Measurements from ENCODE around the gene HM13. TPM values are rescaled to one million over a fixed set of nuclear protein-coding genes. Genes with fewer than 3 reads are reported as not detected.

HM13 gene
- total RNA-seq, 1 experiment from 2014 or later, result 183 TPM

- Histone ChIP-seq H4K20me1 (ENCODE audit: insufficient read depth) (no peaks in the 10 kb centered on the region), H3K79me2 (ENCODE audit: insufficient read depth, low read length) (0 out of 2 replicates have a peak, but pooled peaks cover 7% of the 10 kb centered on the region), H3K4me3 (replicated peaks in 1 of 2; ENCODE audit: low read depth in 1 of 2, low read length in 2 of 2) (no peak overlapping the region), H3K36me3 (ENCODE audit: control insufficient read depth in 1 of 2, insufficient read depth in 2 of 2, low read length in 2 of 2) (no peaks in the 10 kb centered on the region), H3K9me3 (ENCODE audit: control insufficient read depth in 1 of 2, insufficient read depth in 1 of 2, low read depth in 1 of 2, low read length in 2 of 2) (no peaks in the 10 kb centered on the region), H3K27ac (ENCODE audit: low read depth, low read length) (peak overlapping the region; percentile 20; the same call in 1 of the 2 replicates), H3K27me3 (ENCODE audit: insufficient read depth, low read length) (no peaks in the 10 kb centered on the region), H2AFZ (ENCODE audit: low read depth, low read length, poor library complexity, severe bottlenecking) (no peak overlapping the region), H3K9ac (ENCODE audit: low read length) (no peak overlapping the region), H3K9me2 (ENCODE audit: insufficient read depth) (no peaks in the 10 kb centered on the region), H3K4me2 (ENCODE audit: low read length) (no peak overlapping the region), H3K4me1 (ENCODE audit: control insufficient read depth in 1 of 2, insufficient read depth in 2 of 2, low read length in 2 of 2) (peaks cover 32 to 42% of the 10 kb centered on the region in 2 experiments)
- TF ChIP-seq REST (IDR thresholded peaks at IDR 0.05; ENCODE audit: low read depth) (no peak), EZH2phosphoT487 (IDR thresholded peaks at IDR 0.05; ENCODE audit: borderline replicate concordance) (no peak), SRF (IDR thresholded peaks at IDR 0.05; ENCODE audit: low read depth) (no peak), ATF3 (IDR thresholded peaks at IDR 0.05) (no peak), MAX (IDR thresholded peaks at IDR 0.05) (no peak), ZFX (IDR thresholded peaks at IDR 0.05) (no peak), ELF1 (IDR thresholded peaks at IDR 0.05; ENCODE audit: borderline replicate concordance, low read depth) (no peak), SIN3A (IDR thresholded peaks at IDR 0.05; ENCODE audit: low read depth) (no peak), EGR1 (IDR thresholded peaks at IDR 0.05; ENCODE audit: low read depth) (no peak), TCF7L2 (IDR thresholded peaks at IDR 0.05; ENCODE audit: borderline replicate concordance, extremely low read depth, insufficient read depth, insufficient read length) (no peak)
- ATAC-seq (no peak), DNase-seq (ENCODE audit: low read depth, low spot score) (no peak)
- ChIA-PET CTCF (interaction anchor here (0.6 to 1.6 kb wide), 3 partner anchors 17 to 36 kb away, joined by 3 to 9 read pairs (median 6); no protein-coding TSS in a partner anchor), RAD21 (ENCODE audit: low non-redundant PET in 1 of 2, low total read pairs in 2 of 2, uncharacterized antibody in 2 of 2, unreplicated experiment in 2 of 2) (no interaction called here), POLR2A (interaction anchor here (0.8 to 28.6 kb wide), 6 partner anchors 9 to 145 kb away, joined by 3 to 1106 read pairs (median 6); partner anchors contain the start of genes BCL2L1 and ID1)
- BruUV-seq (replicated peaks), result TSS peak; percentile 95
- intact Hi-C loops (cut with micrococcal nuclease), result no loop called here
Observed at GRCh38 chr20:31577194-31577593, 63.0 kb downstream of the HM13 start.

Data from HCT116 (cell line).